KMS-11 (cell line): ENCODE data around the gene NDST4.

Experiments used
- H2AFZ ChIP-seq: fragments of 200-600 bp; sonication (generic); 2 replicates; pipeline ENCODE4 v1.6.1; 2016; ENCODE audit warnings: antibody characterized with exemption, mixed run types, low read depth
- H3K27ac ChIP-seq: fragments of 200-600 bp; sonication (generic); 2 replicates; pipeline ENCODE4 v1.6.1; 2016; ENCODE audit warnings: mild to moderate bottlenecking, mixed run types
- H3K27me3 ChIP-seq: fragments of 200-600 bp; sonication (generic); 2 replicates; pipeline ENCODE4 v1.6.1; 2017; ENCODE audit warnings: mild to moderate bottlenecking, low read depth, mixed run types, moderate library complexity; ENCODE audit not compliant: insufficient read depth
- H3K36me3 ChIP-seq: fragments of 200-600 bp; sonication (generic); 2 replicates; pipeline ENCODE4 v1.6.1; 2017; ENCODE audit warnings: mild to moderate bottlenecking, mixed run types; ENCODE audit not compliant: insufficient read depth
- H3K4me1 ChIP-seq: fragments of 200-600 bp; sonication (generic); 2 replicates; pipeline ENCODE4 v1.6.1; 2016; ENCODE audit warnings: mild to moderate bottlenecking, low read depth, mixed run types; ENCODE audit not compliant: poor library complexity, severe bottlenecking
- H3K4me2 ChIP-seq: fragments of 200-600 bp; sonication (generic); 2 replicates; pipeline ENCODE4 v1.7.0; 2016; ENCODE audit warnings: mild to moderate bottlenecking, mixed run types
- H3K4me3 ChIP-seq: fragments of 200-600 bp; sonication (generic); IDR thresholded peaks from 2 replicates; pipeline ENCODE4 v1.6.1; 2017; ENCODE audit warnings: low read depth, low read length, mixed read lengths; ENCODE audit not compliant: insufficient read depth
- H3K79me2 ChIP-seq: fragments of 200-600 bp; sonication (generic); 2 replicates; pipeline ENCODE4 v1.6.1; 2016; ENCODE audit warnings: low read depth, mixed run types; ENCODE audit not compliant: insufficient read depth
- H3K9ac ChIP-seq: fragments of 200-600 bp; sonication (generic); 2 replicates; pipeline ENCODE4 v1.6.1; 2016; ENCODE audit warnings: mild to moderate bottlenecking, mixed run types
- H4K20me1 ChIP-seq: fragments of 200-600 bp; sonication (generic); 2 replicates; pipeline ENCODE4 v1.6.1; 2016; ENCODE audit warnings: mild to moderate bottlenecking, mixed run types; ENCODE audit not compliant: insufficient read depth
- CTCF ChIP-seq: fragments of 200-600 bp; sonication (generic); conservative IDR thresholded peaks from 2 replicates; pipeline ENCODE4 v1.6.1; 2017; ENCODE audit warnings: low read depth, mild to moderate bottlenecking, antibody characterized with exemption, low read length, moderate library complexity, mixed read lengths

NDST4 gene

DNA sequence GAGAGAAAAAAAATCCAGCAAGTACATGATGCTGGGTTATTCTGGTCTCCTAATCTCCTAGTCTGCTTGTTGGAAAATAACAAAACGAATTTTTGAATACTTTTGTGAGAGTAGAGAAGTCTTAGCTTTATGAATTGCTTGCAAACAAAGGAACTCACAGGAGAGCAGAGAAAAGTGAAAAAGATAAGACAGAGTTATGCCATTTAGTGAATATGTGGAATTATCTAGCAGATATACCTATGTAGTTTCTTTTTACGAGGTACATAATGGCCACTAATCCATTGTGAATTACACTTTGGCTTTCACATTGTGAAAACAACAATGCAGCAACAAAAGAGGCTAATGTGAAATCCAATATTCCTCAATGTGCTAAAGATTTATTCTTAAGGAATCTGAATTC is 226.7 kb downstream of the NDST4 start:
- no peak for TF ChIP-seq CTCF
- H3K27ac ChIP-seq: no peak overlapping the region
- H3K4me2 ChIP-seq: no peak overlapping the region
- no peaks in the 10 kb centered on the region for H3K36me3 ChIP-seq
- H3K4me3 ChIP-seq: no peak overlapping the region
- no peaks in the 10 kb centered on the region; the same call in 1 of the 2 replicates for H4K20me1 ChIP-seq
- H3K27me3 ChIP-seq: no peaks in the 10 kb centered on the region
- no peak overlapping the region for H2AFZ ChIP-seq
- no peaks in the 10 kb centered on the region for H3K4me1 ChIP-seq
- no peaks in the 10 kb centered on the region for H3K79me2 ChIP-seq
- no peak overlapping the region for H3K9ac ChIP-seq

DNA sequence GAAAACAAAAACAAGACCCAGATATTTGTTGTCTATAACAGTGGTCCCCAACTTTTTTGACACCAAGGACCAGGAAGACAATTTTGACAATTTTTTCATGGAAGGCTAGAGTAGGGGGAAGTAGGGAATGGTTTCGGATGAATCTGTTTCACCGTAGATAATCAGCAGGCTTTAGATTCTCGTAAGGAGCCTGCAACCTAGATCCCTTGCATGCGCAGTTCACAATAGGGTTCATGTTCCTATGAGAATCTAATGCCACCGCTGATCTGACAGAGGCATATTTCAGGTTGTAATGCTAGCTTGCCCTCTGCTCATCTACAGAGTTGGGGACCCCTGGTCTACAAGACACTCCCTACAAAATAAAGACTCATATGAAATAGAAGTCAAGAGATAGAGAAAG is 229.8 kb downstream of the NDST4 start:
- Histone ChIP-seq H3K9ac (no peak overlapping the region), H3K27ac (no peak overlapping the region), H2AFZ (no peak overlapping the region), H3K4me2 (no peak overlapping the region), H3K79me2 (no peaks in the 10 kb centered on the region), H3K27me3 (no peaks in the 10 kb centered on the region), H3K4me3 (no peak overlapping the region), H3K4me1 (no peaks in the 10 kb centered on the region), H4K20me1 (no peaks in the 10 kb centered on the region), H3K36me3 (no peaks in the 10 kb centered on the region)
- TF ChIP-seq CTCF: no peak

DNA sequence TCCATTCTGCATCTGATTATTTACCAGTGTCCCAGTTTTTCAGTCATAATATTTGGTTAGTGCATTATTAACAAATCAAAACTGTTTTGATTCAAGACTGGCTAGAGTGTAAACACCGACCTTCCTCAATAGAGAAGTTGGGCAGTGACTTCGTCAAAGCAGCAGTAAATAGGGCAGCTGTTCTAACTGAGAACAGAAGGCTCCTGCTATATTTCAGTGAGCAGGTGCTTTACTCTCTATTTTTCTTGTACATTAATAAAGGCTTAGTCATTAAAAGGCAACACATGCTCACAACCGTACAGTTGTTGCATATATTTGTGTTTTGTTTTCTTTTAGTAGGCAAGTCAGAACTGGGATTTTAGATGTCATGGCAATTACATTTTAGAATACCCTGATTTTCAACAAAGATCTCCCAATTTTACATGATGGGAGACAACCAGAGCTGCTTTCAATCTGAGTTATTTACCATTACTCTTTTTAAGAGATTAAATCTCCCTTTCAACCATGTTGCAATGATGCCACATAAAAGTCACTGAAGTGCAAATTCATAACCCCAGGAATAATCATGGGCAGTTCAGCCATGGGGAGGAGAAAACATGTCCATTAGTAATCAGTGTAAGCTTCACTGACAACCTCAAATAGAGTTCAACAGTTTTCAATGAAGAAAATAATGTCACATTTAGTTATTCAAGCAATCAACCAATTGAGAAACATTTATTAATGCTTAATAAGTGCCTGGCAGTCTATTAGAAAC is 233.3 kb downstream of the NDST4 start:
- Histone ChIP-seq H3K79me2 (no peaks in the 10 kb centered on the region), H3K4me1 (no peaks in the 10 kb centered on the region), H3K27me3 (no peaks in the 10 kb centered on the region), H3K4me3 (no peak overlapping the region), H4K20me1 (no peaks in the 10 kb centered on the region), H2AFZ (no peak overlapping the region), H3K36me3 (no peaks in the 10 kb centered on the region), H3K9ac (no peak overlapping the region), H3K4me2 (no peak overlapping the region), H3K27ac (no peak overlapping the region)
- no peak for TF ChIP-seq CTCF

DNA sequence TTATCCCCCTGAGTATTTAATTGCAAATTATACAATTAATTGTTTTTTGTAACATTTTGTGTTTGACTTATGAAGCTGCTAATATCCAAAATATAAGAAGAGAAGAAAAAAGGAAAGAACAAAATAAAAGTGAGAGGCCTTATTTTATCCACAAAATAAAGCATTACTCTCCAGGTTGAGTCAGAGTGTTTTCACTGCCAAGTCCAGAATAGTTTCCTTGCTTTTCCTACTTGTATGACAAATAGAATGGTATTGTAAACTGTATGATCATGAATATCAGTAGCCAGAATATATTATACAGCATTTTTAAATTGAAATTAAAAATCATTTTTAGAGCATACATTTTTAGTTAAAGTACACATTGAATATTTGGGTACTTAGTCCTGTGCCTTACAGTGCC is 237.8 kb downstream of the NDST4 start:
- Histone ChIP-seq H3K9ac (no peak overlapping the region), H3K4me1 (no peaks in the 10 kb centered on the region), H3K36me3 (no peaks in the 10 kb centered on the region), H2AFZ (no peak overlapping the region), H3K27me3 (no peaks in the 10 kb centered on the region), H3K79me2 (no peaks in the 10 kb centered on the region), H4K20me1 (no peaks in the 10 kb centered on the region), H3K4me2 (no peak overlapping the region), H3K4me3 (no peak overlapping the region), H3K27ac (no peak overlapping the region)
- TF ChIP-seq CTCF: no peak
